Activated CD4-positive, alpha-beta T cell treated with anti-CD3 and anti-CD28 coated beads for 4 hours (primary cell): ENCODE results near the gene STAT6.
A peak's percentile ranks its signal among the peaks of the same experiment; 100 is the strongest.

ENCODE experiments used
- DNase-seq, 2 donors: peaks; one replicate each; pipeline ENCODE4 v3.0.0-alpha.2; 2020

Gene STAT6

GRCh38 chr12:57143454-57143853 lies 32.3 kb upstream of the STAT6 start:
- no peak for DNase-seq

DNA sequence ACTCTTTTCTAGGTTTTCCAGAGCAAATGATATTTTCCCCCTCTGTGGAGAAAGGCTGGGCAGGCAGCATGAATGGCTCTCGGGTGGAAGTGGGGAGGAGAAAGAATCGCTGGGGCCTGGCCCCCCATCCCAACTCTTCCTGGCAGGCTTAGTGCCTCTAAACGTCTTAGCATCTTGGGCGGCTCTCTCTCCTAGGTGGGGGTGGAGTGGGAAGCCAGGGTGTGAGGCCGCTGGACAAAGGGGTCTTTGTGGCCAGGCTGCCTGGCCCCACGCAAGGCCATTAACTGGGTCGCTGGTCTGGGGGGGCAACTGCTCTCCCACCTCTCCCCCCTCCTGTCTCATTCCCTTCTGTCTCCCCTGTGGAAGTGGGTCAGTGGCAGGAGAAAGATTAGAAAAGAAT lies 31.6 kb upstream of the STAT6 start:
- DNase-seq, result no peak

DNA sequence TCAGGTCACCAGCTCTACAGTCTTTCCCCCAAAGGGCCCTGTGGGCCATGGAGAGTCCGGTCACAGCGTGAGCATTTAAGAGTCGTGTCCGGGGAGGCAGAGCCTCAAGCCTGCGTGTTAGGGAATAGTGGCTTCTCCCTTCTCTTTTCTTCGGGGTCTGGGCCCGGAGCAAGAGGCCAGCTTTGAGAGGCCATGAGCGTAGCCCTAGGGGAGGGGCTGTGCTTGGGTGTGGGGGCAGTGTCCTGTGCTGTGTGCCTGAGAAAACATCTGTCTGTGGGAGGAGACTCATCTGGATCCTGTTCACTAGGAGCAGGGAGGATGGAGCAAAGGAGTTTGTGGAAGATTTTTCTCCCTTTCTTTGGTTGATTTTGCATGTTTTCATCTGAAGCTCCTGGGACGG lies 31.0 kb upstream of the STAT6 start:
- no peak for DNase-seq

GRCh38 chr12:57141249-57141648 lies 30.1 kb upstream of the STAT6 start:
- DNase-seq, result no peak

- no peak for DNase-seq
Measured at GRCh38 chr12:57139796-57140649, 28.9 kb upstream of the STAT6 start.

DNA sequence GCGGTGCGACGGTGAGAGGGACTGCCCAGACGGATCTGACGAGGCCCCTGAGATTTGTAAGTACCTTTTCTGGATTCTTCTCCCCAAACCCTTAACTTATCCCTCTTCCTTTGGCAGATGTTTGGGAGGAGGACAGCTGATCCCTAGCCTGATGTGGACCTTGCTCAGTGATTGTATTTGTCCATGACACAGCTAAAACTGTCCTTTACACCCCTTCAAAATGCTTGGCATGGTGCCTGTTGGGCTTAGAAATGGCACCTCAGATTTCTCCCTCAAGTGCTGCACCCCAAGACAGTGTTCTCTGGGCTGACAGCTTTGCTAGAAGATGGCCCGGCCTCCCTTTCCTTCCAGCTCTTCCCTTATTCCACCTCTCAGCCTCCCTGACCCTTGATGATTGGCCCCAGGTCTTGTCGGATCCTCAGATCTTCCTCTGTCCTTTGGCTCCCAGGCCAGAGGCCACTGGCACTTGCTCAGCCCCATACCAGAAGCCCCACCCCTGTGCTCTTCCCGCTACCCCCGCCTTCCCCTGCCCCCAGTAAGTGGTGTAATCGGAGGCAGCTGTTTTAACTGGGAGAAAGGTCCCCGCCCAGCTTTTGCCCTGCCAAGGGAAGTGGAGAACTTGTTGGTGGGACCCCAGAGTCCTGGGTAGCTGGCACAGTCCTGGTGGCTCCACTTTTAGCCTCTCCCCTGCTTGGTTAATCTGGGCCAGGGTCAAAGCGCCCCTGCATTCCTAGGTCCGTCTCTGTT lies 27.5 kb upstream of the STAT6 start:
- no peak for DNase-seq

- DNase-seq, result no peak
Measured at GRCh38 chr12:57135527-57136326, 24.6 kb upstream of the STAT6 start.

DNA sequence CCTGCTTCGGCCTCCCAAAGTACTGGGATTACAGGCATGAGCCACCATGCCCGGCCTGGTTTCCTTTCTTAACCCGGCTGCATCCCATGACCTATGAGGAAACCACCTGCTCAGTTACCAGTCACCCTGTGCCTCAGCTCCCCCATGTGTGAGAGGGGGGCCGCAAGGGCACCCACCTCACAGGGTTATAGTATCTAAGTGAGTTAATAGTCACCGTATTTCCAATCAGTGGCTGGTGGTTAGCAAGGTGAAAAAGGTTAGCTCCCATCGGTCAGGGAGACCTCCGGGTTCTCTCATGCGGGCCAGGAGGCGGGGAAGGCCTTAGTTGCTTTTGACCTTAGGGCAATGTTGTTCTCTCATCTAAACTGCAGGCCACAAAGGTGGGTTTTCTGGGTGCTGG lies 23.8 kb upstream of the STAT6 start:
- DNase-seq, result no peak

GRCh38 chr12:57133916-57134315 lies 22.8 kb upstream of the STAT6 start:
- DNase-seq, result no peak

DNA sequence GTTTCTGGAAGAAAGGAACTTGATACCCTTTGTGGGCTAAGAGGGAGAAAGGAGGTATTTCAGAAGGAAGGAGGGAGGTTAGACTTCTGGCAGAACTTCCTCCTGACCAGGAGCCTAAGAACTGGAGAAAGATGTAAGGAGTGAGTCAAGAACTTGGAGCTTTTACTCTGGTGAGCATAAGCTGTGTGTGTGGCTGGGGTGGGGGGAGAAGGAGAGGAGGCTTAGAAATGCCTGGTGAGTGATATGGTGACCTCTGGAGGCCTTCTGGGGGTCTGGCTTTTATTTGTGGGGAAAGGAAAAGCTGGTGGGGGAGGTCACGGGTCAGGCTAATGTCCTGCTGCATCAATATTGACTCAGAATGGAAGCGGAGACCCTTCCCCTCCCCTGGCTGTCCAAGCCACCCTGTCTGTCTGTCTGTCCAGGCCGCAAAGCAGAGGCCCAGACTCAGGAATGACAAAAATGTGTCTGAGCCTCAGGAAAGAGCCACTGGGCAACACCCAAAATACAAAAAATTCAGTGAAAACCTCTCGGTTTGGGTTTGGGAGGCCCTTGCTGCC lies 21.9 kb upstream of the STAT6 start:
- no peak for DNase-seq

- DNase-seq, result no peak
Measured at GRCh38 chr12:57131896-57132744, 21.0 kb upstream of the STAT6 start.

DNA sequence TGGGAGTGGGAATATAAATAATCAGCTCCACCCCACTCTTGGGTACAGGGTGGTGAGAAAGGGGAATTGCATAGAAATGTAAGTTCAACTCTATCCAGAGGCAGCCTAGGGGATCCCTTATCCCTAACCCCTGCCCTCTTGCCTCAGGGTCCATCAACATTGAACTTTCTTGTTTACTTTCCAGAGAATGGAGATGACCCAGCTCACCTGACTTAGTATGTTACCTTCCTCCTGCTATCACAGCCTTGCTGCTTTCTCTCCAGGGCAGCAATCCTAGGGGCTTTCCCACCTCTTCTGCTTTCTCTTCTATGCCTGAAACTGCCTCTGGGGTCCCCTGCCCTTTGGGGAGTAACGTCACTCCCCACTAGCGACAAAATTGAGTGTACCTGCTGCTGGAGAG lies 19.8 kb upstream of the STAT6 start:
- DNase-seq, result no peak

- DNase-seq, result no peak
Measured at GRCh38 chr12:57129889-57130288, 18.7 kb upstream of the STAT6 start.

- DNase-seq, result no peak
Measured at GRCh38 chr12:57129321-57129842, 18.2 kb upstream of the STAT6 start.

DNA sequence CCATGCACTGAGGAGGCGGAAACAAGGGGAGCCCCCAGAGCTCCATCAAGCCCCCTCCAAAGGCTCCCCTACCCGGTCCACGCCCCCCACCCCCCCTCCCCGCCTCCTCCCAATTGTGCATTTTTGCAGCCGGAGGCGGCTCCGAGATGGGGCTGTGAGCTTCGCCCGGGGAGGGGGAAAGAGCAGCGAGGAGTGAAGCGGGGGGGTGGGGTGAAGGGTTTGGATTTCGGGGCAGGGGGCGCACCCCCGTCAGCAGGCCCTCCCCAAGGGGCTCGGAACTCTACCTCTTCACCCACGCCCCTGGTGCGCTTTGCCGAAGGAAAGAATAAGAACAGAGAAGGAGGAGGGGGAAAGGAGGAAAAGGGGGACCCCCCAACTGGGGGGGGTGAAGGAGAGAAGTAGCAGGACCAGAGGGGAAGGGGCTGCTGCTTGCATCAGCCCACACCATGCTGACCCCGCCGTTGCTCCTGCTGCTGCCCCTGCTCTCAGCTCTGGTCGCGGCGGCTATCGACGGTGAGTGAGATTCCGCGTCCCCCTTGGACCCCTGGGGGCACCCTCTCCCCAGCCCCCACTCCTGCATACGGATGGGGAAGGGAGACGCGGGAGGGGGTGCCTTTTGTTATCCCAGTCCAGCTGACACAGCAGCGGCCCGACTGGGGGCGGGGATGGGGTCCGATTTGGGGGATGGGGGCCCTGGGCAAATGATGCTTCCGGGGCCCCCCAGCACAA lies 17.5 kb upstream of the STAT6 start:
- no peak for DNase-seq

DNA sequence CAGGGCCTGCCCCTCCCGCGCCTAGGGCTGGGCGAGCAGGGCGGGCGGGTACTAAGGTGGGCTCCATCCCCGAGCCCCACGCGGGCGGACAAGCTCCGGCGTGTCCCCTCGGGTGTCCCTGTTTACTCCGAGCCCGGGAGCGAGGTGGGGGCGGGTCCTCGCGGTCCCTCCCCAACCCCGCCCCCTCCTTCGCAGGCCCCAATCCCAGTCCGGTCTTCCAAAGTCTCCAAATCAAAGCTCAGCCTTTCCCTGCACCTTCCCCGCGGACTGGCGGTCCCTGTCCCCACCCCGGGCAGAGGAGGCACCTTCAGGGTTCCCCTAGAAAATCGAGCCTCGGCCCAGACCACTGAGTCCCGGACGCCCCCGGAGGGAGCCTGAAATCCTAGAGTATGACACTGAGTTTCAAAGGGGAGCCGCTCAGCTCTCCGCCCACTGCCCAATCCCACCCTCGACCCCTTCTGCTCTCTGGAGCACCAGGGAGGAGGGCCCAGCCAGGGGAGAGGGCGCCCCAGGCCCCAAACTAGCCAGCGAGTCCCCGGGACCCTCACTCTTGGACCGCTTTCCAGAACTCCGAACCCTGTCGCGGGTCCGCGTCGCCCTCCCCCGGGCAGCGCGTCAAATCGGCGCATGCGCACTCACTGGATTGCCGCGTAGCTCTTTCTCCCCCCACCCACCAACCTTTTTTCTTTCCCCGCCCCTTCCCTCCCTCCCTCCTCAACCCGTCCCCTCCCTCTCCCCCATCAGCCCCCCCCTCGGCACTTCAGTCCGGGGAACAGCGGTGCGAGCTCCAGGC lies 16.8 kb upstream of the STAT6 start, which contains the start of gene LRP1:
Gene LRP1 (plus strand): TSS at position 758 of the 793 bp plus-strand sequence. CDS start 482 bp downstream, outside the sequence.
- peak; percentile 82 to 85 for DNase-seq

DNA sequence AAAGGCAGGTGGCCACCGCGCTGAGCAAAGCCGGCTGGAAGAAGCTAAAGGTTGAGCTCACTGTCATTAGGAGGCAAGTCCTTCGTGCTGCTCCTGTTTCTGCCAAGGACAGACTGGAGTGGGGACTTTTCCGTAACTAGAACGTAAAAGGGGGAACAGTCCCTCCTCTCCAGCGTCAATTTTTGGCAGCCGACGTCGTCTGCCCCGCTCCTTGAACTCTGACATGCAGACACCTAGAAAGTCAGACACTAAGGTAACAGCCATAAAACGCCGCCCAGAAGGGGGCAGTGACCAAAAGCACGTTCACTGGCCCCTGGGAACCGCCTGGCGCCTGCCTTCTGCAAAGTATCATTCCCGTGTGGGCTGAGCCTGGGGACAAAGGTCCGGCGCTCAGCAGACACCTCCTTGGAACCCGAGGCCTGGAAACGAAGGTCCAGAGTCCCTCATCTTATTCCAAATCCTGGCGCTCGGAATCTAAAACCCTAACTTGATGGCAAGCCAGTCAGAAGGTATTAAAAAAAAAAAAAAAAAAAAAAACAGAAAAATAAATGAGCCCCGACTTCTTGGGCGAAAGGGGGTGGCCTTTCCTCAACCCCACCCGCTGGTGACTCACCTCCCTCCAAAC lies 16.1 kb upstream of the STAT6 start:
- peak; percentile 75 to 79 for DNase-seq

DNA sequence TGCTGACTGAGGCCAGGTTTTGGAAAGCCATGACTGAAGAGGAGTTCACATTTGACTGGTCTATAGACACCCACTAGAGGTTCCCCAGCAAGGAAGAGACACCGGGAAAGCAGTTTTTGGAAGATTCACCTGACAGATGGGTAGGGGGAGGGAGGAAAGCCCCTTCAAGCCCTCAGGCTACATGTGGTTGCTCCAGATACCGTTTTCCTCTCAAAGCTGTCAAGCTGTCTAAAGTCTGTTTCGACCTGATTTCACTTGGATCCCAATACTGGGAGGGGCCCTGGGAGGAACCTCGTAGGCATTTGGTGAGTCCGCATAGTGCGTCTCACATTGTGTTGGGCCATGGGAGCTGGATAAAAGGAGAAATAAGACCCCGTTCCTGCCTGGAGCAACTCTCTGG lies 15.4 kb upstream of the STAT6 start:
- DNase-seq, result no peak

GRCh38 chr12:57126061-57126460 lies 14.9 kb upstream of the STAT6 start:
- DNase-seq, result no peak
